Adrenal gland (tissue), 5 donors: ENCODE results near the gene CCDC9B.

Source experiments
- POLR2A ChIP-seq, 2 donors: fragments of 450-650 bp; IDR thresholded peaks; one replicate each; pipeline ENCODE4 v1.6.1; 2017; ENCODE audit warnings: antibody characterized with exemption in 2 of 2, mild to moderate bottlenecking in 2 of 2, moderate library complexity in 1 of 2
- TF ChIP-seq, protein P1 (sequence below), 6 experiments: fragments of 450-650 bp in 4 of 6; fragments of 200-600 bp in 2 of 6; sonication (generic) in 1 of 6; IDR thresholded peaks; 1 replicate in 5 of 6; 2 replicates in 1 of 6; pipeline versions ENCODE4 v1.5.1 to v1.8.0; 2016 to 2021; ENCODE audit warnings: antibody characterized with exemption in 6 of 6, mild to moderate bottlenecking in 2 of 6, moderate library complexity in 1 of 6
- donor health status: DM: no; HTN: no; CAD: no.

GRCh38 chr15:40382580-40383456, 42.1 kb upstream of the CCDC9B start, which contains the start of gene KNSTRN:
- peak in 1 of 2 donors; percentile 70 for TF ChIP-seq POLR2A (IDR thresholded peaks at IDR 0.05)
- TF ChIP-seq, protein P1, sequence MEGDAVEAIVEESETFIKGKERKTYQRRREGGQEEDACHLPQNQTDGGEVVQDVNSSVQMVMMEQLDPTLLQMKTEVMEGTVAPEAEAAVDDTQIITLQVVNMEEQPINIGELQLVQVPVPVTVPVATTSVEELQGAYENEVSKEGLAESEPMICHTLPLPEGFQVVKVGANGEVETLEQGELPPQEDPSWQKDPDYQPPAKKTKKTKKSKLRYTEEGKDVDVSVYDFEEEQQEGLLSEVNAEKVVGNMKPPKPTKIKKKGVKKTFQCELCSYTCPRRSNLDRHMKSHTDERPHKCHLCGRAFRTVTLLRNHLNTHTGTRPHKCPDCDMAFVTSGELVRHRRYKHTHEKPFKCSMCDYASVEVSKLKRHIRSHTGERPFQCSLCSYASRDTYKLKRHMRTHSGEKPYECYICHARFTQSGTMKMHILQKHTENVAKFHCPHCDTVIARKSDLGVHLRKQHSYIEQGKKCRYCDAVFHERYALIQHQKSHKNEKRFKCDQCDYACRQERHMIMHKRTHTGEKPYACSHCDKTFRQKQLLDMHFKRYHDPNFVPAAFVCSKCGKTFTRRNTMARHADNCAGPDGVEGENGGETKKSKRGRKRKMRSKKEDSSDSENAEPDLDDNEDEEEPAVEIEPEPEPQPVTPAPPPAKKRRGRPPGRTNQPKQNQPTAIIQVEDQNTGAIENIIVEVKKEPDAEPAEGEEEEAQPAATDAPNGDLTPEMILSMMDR (IDR thresholded peaks at IDR 0.05), result no peak
